ENCODE results near the gene PICALM. TPM values are rescaled to one million over a fixed set of nuclear protein-coding genes. Genes with fewer than 3 reads are reported as not detected.

Gene PICALM
- total RNA-seq, 3 donors from 2014 or later (not counting 1 experiment from before 2014, with no cell fraction given): 262 to 291 (median 285) TPM

- no peak for TF ChIP-seq CTCF (IDR thresholded peaks at IDR 0.05)
- no peaks in the 10 kb centered on the region for H3K27me3 Mint-ChIP-seq (ENCODE audit: low read depth in 2 of 2)
- intact Hi-C loops (cut with micrococcal nuclease): no loop called here
- WGBS (ENCODE audit: insufficient coverage): no CpG with 5 or more reads among the region's 1 CpG
- peak overlapping the region in 1 of 2 donors; percentile 26 for H3K27ac Mint-ChIP-seq
- Histone ChIP-seq H3K27ac (ENCODE audit: low read length) (no peak overlapping the region), H3K4me3 (ENCODE audit: low read length) (no peak overlapping the region), H3K27me3 (ENCODE audit: control insufficient read depth, insufficient read depth, low read length) (no peaks in the 10 kb centered on the region), H3K9me3 (ENCODE audit: control insufficient read depth, insufficient read depth, low read length) (no peaks in the 10 kb centered on the region), H3K36me3 (ENCODE audit: control insufficient read depth, insufficient read depth, low read length) (peaks cover 74% of the 10 kb centered on the region), H3K4me1 (ENCODE audit: control insufficient read depth, insufficient read depth, low read length) (peaks cover 4% of the 10 kb centered on the region)
- H3K4me1 Mint-ChIP-seq: peaks cover 53 to 60% of the 10 kb centered on the region in 2 donors
- ATAC-seq (no peak), DNase-seq (no peak)
- no peak overlapping the region for H3K4me3 Mint-ChIP-seq
- peaks cover 2% of the 10 kb centered on the region for H3K36me3 Mint-ChIP-seq
- H3K9me3 Mint-ChIP-seq: no peaks in the 10 kb centered on the region
These were observed 50.6 kb downstream of the PICALM start for GRCh38 chr11:86018249-86018648.

DNA sequence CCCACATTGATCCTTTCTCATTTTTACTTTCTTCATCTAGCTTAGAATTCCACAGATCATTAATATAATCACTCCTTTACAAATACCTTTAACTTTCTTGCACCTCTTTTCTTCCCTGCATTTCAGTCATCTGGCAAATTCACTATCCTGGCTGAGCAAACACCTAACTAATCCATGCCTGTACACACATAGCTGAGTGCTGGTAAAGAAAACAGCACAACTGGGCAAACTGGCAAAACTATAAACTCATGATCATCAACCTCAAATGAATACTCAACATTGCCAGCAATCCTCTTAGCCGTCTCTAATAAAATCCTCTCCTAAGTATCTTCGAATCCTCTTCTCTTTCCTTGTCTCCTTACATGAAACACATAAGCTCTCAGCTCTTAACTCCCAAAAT lies 52.4 kb downstream of the PICALM start:
- H3K4me1 ChIP-seq (ENCODE audit: control insufficient read depth, insufficient read depth, low read length): peaks cover 4% of the 10 kb centered on the region
- no peaks in the 10 kb centered on the region for H3K36me3 Mint-ChIP-seq
- H3K9me3 ChIP-seq (ENCODE audit: control insufficient read depth, insufficient read depth, low read length): no peaks in the 10 kb centered on the region
- H3K4me3 ChIP-seq (ENCODE audit: low read length): no peak overlapping the region
- no peak overlapping the region for H3K27ac ChIP-seq (ENCODE audit: low read length)
- no peaks in the 10 kb centered on the region for H3K9me3 Mint-ChIP-seq
- no peak for TF ChIP-seq CTCF (IDR thresholded peaks at IDR 0.05)
- H3K4me1 Mint-ChIP-seq: peaks cover 44 to 51% of the 10 kb centered on the region in 2 donors
- no peak overlapping the region for H3K4me3 Mint-ChIP-seq
- no peak for ATAC-seq
- intact Hi-C loops (cut with micrococcal nuclease): no loop called here
- peaks cover 80% of the 10 kb centered on the region for H3K36me3 ChIP-seq (ENCODE audit: control insufficient read depth, insufficient read depth, low read length)
- H3K27ac Mint-ChIP-seq: peak overlapping the region; percentile 14 to 71
- no peaks in the 10 kb centered on the region for H3K27me3 Mint-ChIP-seq (ENCODE audit: low read depth in 2 of 2)
- no peaks in the 10 kb centered on the region for H3K27me3 ChIP-seq (ENCODE audit: control insufficient read depth, insufficient read depth, low read length)
- WGBS (ENCODE audit: insufficient coverage): 100% methylated on average over 2 of the region's 2 CpGs
- no peak for DNase-seq

DNA sequence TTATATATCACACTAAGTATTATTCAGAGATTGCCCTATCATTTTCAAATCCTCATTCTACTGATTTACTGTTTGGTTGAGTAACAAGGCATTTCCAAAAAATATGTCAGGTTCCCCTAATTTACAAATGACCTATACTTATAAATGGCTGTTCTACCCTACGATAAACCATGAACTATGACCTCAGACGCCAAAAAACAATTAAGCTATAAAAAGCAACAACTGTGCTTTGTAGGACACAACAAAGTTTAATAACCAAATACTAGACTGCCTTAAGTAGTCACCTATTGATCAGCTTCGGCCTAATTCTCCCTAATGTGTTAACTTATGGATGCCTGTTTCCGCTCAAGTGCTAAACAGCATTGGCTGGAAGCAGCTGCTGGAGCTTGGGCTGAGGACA lies 53.2 kb downstream of the PICALM start:
- 94% methylated on average over 4 of the region's 4 CpGs for WGBS (ENCODE audit: insufficient coverage)
- Histone ChIP-seq H3K36me3 (ENCODE audit: control insufficient read depth, insufficient read depth, low read length) (peaks cover 82% of the 10 kb centered on the region), H3K27me3 (ENCODE audit: control insufficient read depth, insufficient read depth, low read length) (no peaks in the 10 kb centered on the region), H3K4me3 (ENCODE audit: low read length) (no peak overlapping the region), H3K9me3 (ENCODE audit: control insufficient read depth, insufficient read depth, low read length) (no peaks in the 10 kb centered on the region), H3K4me1 (ENCODE audit: control insufficient read depth, insufficient read depth, low read length) (no peaks in the 10 kb centered on the region), H3K27ac (ENCODE audit: low read length) (no peak overlapping the region)
- H3K36me3 Mint-ChIP-seq: no peaks in the 10 kb centered on the region
- no peaks in the 10 kb centered on the region for H3K27me3 Mint-ChIP-seq (ENCODE audit: low read depth in 2 of 2)
- no peaks in the 10 kb centered on the region for H3K9me3 Mint-ChIP-seq
- ATAC-seq (no peak), DNase-seq (no peak)
- peak overlapping the region; percentile 14 to 71 for H3K27ac Mint-ChIP-seq
- no peak for TF ChIP-seq CTCF (IDR thresholded peaks at IDR 0.05)
- H3K4me3 Mint-ChIP-seq: no peak overlapping the region
- H3K4me1 Mint-ChIP-seq: peaks cover 36 to 44% of the 10 kb centered on the region in 2 donors
- intact Hi-C loops (cut with micrococcal nuclease): no loop called here

DNA sequence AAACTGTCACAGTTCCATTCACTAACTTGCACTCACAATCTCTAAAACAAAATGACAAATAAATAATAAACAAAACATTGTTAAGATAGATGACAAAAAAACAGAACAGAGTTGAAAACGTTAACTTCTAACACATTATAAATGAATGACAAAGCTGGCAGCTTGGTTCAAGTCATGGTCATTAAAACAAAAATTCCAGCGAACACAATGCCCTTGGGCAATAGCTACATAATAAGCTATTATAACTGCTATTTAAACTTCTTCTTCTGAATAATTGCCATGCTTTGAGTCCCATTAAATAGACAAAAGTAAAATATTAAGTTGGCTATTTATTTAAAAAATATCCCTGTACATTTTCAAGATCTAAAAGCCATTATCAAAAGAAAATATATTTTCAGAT lies 54.7 kb downstream of the PICALM start:
- no peak for TF ChIP-seq CTCF (IDR thresholded peaks at IDR 0.05)
- no peaks in the 10 kb centered on the region for H3K27me3 Mint-ChIP-seq (ENCODE audit: low read depth in 2 of 2)
- no peaks in the 10 kb centered on the region for H3K36me3 Mint-ChIP-seq
- H3K9me3 Mint-ChIP-seq: no peaks in the 10 kb centered on the region
- DNase-seq (no peak), ATAC-seq (no peak)
- H3K4me3 Mint-ChIP-seq: no peak overlapping the region
- Histone ChIP-seq H3K27ac (ENCODE audit: low read length) (no peak overlapping the region), H3K9me3 (ENCODE audit: control insufficient read depth, insufficient read depth, low read length) (no peaks in the 10 kb centered on the region), H3K36me3 (ENCODE audit: control insufficient read depth, insufficient read depth, low read length) (peaks cover 80% of the 10 kb centered on the region), H3K4me1 (ENCODE audit: control insufficient read depth, insufficient read depth, low read length) (no peaks in the 10 kb centered on the region), H3K27me3 (ENCODE audit: control insufficient read depth, insufficient read depth, low read length) (no peaks in the 10 kb centered on the region), H3K4me3 (ENCODE audit: low read length) (no peak overlapping the region)
- intact Hi-C loops (cut with micrococcal nuclease): no loop called here
- H3K4me1 Mint-ChIP-seq: peaks cover 27 to 34% of the 10 kb centered on the region in 2 donors
- WGBS (ENCODE audit: insufficient coverage): 93% methylated on average over 2 of the region's 2 CpGs
- peak overlapping the region; percentile 14 to 78 for H3K27ac Mint-ChIP-seq
